WTC11 (cell line): ENCODE data around the gene KLHL40. TPM values are rescaled to one million over a fixed set of nuclear protein-coding genes. Genes with fewer than 3 reads are reported as not detected.

Experiments
- ATAC-seq: fragments of 200-7000 bp; cut with Tn5 transposase; 2 replicates; pipeline ENCODE4 v1.10.0; 2021; ENCODE audit warnings: mild to moderate bottlenecking, moderate library complexity
- CTCF ChIA-PET: fragments of 300-600 bp; sonication (Branson Sonifier 250); formaldehyde crosslinking; loops from one replicate; lab custom pipeline; 2021; ENCODE audit warnings: antibody characterized with exemption; lab: Charles Lee
- POLR2A ChIA-PET: fragments of 350-600 bp; sonication (Branson Sonifier 250); formaldehyde crosslinking; loops from one replicate; lab custom pipeline; 2021; ENCODE audit warnings: antibody characterized with exemption; lab: Charles Lee
- DNase-seq: peaks from one replicate; pipeline ENCODE4 v3.0.0; 2021; ENCODE audit warnings: low spot score
- H3K27ac Mint-ChIP-seq: 2 replicates; pipeline ENCODE4 v1.8.0; 2021; ENCODE audit warnings: mixed read lengths
- H3K27me3 Mint-ChIP-seq: 2 replicates; pipeline ENCODE4 v1.8.0; 2021; ENCODE audit warnings: low read depth, mild to moderate bottlenecking, moderate library complexity, mixed read lengths
- H3K36me3 Mint-ChIP-seq: 2 replicates; pipeline ENCODE4 v1.8.0; 2021; ENCODE audit warnings: mixed read lengths
- H3K4me1 Mint-ChIP-seq: 2 replicates; pipeline ENCODE4 v1.8.0; 2022; ENCODE audit warnings: mixed read lengths
- H3K4me3 Mint-ChIP-seq: 2 replicates; pipeline ENCODE4 v1.8.0; 2021; ENCODE audit warnings: mild to moderate bottlenecking, moderate library complexity, mixed read lengths
- H3K9me3 Mint-ChIP-seq: 2 replicates; pipeline ENCODE4 v1.8.0; 2021; ENCODE audit warnings: mixed read lengths
- AFF4 ChIP-seq: sonication (generic); formaldehyde crosslinking; IDR thresholded peaks from 2 replicates; pipeline ENCODE4 v1.8.1; 2023; ENCODE audit warnings: mild to moderate bottlenecking, missing genetic modification reagents, borderline replicate concordance
- ATF1 ChIP-seq: sonication (generic); formaldehyde crosslinking; IDR thresholded peaks from 2 replicates; pipeline ENCODE4 v1.8.1; 2023; ENCODE audit warnings: mild to moderate bottlenecking, moderate library complexity, missing genetic modification reagents
- CTCF ChIP-seq: fragments of 200-600 bp; IDR thresholded peaks from 2 replicates; pipeline ENCODE4 v1.8.0; 2022; ENCODE audit warnings: antibody characterized with exemption
- ETV6 ChIP-seq: sonication (generic); formaldehyde crosslinking; IDR thresholded peaks from 2 replicates; pipeline ENCODE4 v1.8.1; 2022; ENCODE audit warnings: mild to moderate bottlenecking, missing genetic modification reagents
- FOXP1 ChIP-seq: sonication (generic); formaldehyde crosslinking; IDR thresholded peaks from 2 replicates; pipeline ENCODE4 v1.8.0; 2022; ENCODE audit warnings: missing genetic modification reagents, mild to moderate bottlenecking, moderate library complexity, borderline replicate concordance
- HMGA2 ChIP-seq: fragments of 250-450 bp; sonication (Bioruptor Pico); IDR thresholded peaks from 2 replicates; pipeline ENCODE4 v1.4.0; 2021; ENCODE audit warnings: mild to moderate bottlenecking, moderate library complexity
- HMGXB4 ChIP-seq: sonication (generic); formaldehyde crosslinking; IDR thresholded peaks from 2 replicates; pipeline ENCODE4 v1.8.1; 2023; ENCODE audit warnings: mild to moderate bottlenecking, moderate library complexity, missing genetic modification reagents
- JAZF1 ChIP-seq: fragments of 250-450 bp; sonication (Bioruptor Pico); IDR thresholded peaks from 2 replicates; pipeline ENCODE4 v1.9.0; 2021; ENCODE audit warnings: moderate library complexity, mild to moderate bottlenecking, inconsistent platforms
- NR1H2 ChIP-seq: sonication (generic); formaldehyde crosslinking; IDR thresholded peaks from 2 replicates; pipeline ENCODE4 v1.9.0; 2021; ENCODE audit warnings: mild to moderate bottlenecking, moderate library complexity, missing genetic modification reagents
- SMAD4 ChIP-seq: sonication (generic); formaldehyde crosslinking; IDR thresholded peaks from 2 replicates; pipeline ENCODE4 v1.8.0; 2022; ENCODE audit warnings: mild to moderate bottlenecking, missing genetic modification reagents
- SOX15 ChIP-seq: fragments of 250-450 bp; sonication (Bioruptor Pico); IDR thresholded peaks from 2 replicates; pipeline ENCODE4 v1.9.0; 2021; ENCODE audit warnings: mild to moderate bottlenecking
- SP1 ChIP-seq: sonication (generic); formaldehyde crosslinking; conservative IDR thresholded peaks from 2 replicates; pipeline ENCODE4 v1.8.1; 2022; ENCODE audit warnings: missing genetic modification reagents
- ZNF232 ChIP-seq: sonication (generic); formaldehyde crosslinking; IDR thresholded peaks from 2 replicates; pipeline ENCODE4 v1.8.0; 2022; ENCODE audit warnings: mild to moderate bottlenecking, missing genetic modification reagents
- ZNF263 ChIP-seq: sonication (generic); formaldehyde crosslinking; IDR thresholded peaks from 2 replicates; pipeline ENCODE4 v1.8.1; 2022; ENCODE audit warnings: low read depth, mild to moderate bottlenecking, moderate library complexity, missing genetic modification reagents
- total RNA-seq: library from RNA; stranded (reverse); gene quantifications from 3 replicates; pipeline ENCODE4 v1.2.3, GENCODE V29; 2021
- TF ChIP-seq, protein P1 (sequence below): sonication (generic); formaldehyde crosslinking; IDR thresholded peaks from 2 replicates; pipeline ENCODE4 v1.8.1; 2023; ENCODE audit warnings: mild to moderate bottlenecking, missing genetic modification reagents, moderate library complexity
- TF ChIP-seq, protein P2 (sequence below): sonication (generic); formaldehyde crosslinking; IDR thresholded peaks from 2 replicates; pipeline ENCODE4 v1.8.1; 2022; ENCODE audit warnings: missing genetic modification reagents, borderline replicate concordance

Gene KLHL40
- total RNA-seq, 1 experiment from 2014 or later: not detected

GRCh38 chr3:42690766-42691680 lies 5.7 kb downstream of the KLHL40 start:
- POLR2A ChIA-PET: no interaction called here

More at GRCh38 chr3:42690766-42691680, 5.7 kb downstream of the KLHL40 start:
- peaks cover 18% of the 10 kb centered on the region for H3K4me1 Mint-ChIP-seq
- TF ChIP-seq AFF4 (CRISPR knock-in tag): no peak
- no peak for TF ChIP-seq ETV6 (CRISPR knock-in tag)
- no peak for TF ChIP-seq NR1H2 (CRISPR knock-in tag)
- TF ChIP-seq, protein P1, sequence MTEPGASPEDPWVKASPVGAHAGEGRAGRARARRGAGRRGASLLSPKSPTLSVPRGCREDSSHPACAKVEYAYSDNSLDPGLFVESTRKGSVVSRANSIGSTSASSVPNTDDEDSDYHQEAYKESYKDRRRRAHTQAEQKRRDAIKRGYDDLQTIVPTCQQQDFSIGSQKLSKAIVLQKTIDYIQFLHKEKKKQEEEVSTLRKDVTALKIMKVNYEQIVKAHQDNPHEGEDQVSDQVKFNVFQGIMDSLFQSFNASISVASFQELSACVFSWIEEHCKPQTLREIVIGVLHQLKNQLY (CRISPR knock-in tag): no peak
- TF ChIP-seq ATF1: no peak
- no peak for TF ChIP-seq HMGXB4
- TF ChIP-seq ZNF263 (CRISPR knock-in tag): no peak
- no peak for TF ChIP-seq ZNF232 (CRISPR knock-in tag)
- no peak for TF ChIP-seq JAZF1 (CRISPR knock-in tag)
- no peak for TF ChIP-seq SOX15 (CRISPR knock-in tag)
- TF ChIP-seq CTCF: no peak
- TF ChIP-seq, protein P2, sequence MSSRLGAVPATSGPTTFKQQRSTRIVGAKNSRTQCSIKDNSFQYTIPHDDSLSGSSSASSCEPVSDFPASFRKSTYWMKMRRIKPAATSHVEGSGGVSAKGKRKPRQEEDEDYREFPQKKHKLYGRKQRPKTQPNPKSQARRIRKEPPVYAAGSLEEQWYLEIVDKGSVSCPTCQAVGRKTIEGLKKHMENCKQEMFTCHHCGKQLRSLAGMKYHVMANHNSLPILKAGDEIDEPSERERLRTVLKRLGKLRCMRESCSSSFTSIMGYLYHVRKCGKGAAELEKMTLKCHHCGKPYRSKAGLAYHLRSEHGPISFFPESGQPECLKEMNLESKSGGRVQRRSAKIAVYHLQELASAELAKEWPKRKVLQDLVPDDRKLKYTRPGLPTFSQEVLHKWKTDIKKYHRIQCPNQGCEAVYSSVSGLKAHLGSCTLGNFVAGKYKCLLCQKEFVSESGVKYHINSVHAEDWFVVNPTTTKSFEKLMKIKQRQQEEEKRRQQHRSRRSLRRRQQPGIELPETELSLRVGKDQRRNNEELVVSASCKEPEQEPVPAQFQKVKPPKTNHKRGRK (CRISPR knock-in tag): no peak
- TF ChIP-seq SMAD4: no peak
- TF ChIP-seq FOXP1 (CRISPR knock-in tag): no peak
- no peak for TF ChIP-seq HMGA2 (CRISPR knock-in tag)
- TF ChIP-seq SP1 (CRISPR knock-in tag): no peak
- TF ChIP-seq, all 79 proteins: peak for 0
- CTCF ChIA-PET: no interaction called here
- Mint-ChIP-seq H3K27me3 (peaks cover 3% of the 10 kb centered on the region), H3K36me3 (no peaks in the 10 kb centered on the region), H3K27ac (no peak overlapping the region), H3K9me3 (no peaks in the 10 kb centered on the region), H3K4me3 (no peak overlapping the region)
- DNase-seq (no peak), ATAC-seq (no peak)
